GM12878 (cell line): ENCODE data around the gene PRKRIP1. TPM values are rescaled to one million over a fixed set of nuclear protein-coding genes. Genes with fewer than 3 reads are reported as not detected.

ENCODE experiments used
- BACH1 ChIP-seq: fragments of 450-650 bp; IDR thresholded peaks from 2 replicates; pipeline ENCODE4 v1.6.1; 2017; ENCODE audit warnings: mild to moderate bottlenecking, borderline replicate concordance
- BHLHE40 ChIP-seq, 2 experiments: fragments of 450-650 bp in 1 of 2; IDR thresholded peaks; 2 replicates each; pipeline ENCODE4 v1.6.1; 2011 to 2017; ENCODE audit warnings: low read depth in 2 of 2, borderline replicate concordance in 1 of 2, improper control_type of control experiment in 1 of 2, low read length in 1 of 2, mild to moderate bottlenecking in 1 of 2
- CREB1 ChIP-seq: IDR thresholded peaks from 2 replicates; pipeline ENCODE4 v1.6.1; 2012; ENCODE audit warnings: low read depth, mild to moderate bottlenecking, inconsistent platforms
- CREM ChIP-seq: IDR thresholded peaks from 2 replicates; pipeline ENCODE4 v1.6.1; 2014; ENCODE audit warnings: antibody characterized with exemption, low read depth
- DPF2 ChIP-seq: fragments of 450-650 bp; IDR thresholded peaks from 2 replicates; pipeline ENCODE4 v1.6.1; 2017; ENCODE audit warnings: mild to moderate bottlenecking
- ELK1 ChIP-seq: IDR thresholded peaks from 2 replicates; pipeline ENCODE4 v1.6.1; 2012; ENCODE audit warnings: low read depth, low read length, improper control_type of control experiment
- GABPA ChIP-seq: IDR thresholded peaks from 2 replicates; pipeline ENCODE4 v1.6.1; 2014; ENCODE audit warnings: antibody characterized with exemption, low read depth, mild to moderate bottlenecking, inconsistent platforms
- IKZF1 ChIP-seq: fragments of 450-650 bp; conservative IDR thresholded peaks from 2 replicates; pipeline ENCODE4 v1.6.1; 2017; ENCODE audit warnings: antibody characterized with exemption, mild to moderate bottlenecking
- JUNB ChIP-seq: IDR thresholded peaks from 2 replicates; pipeline ENCODE4 v1.6.1; 2016; ENCODE audit warnings: antibody characterized with exemption, mild to moderate bottlenecking
- NFYB ChIP-seq: IDR thresholded peaks from 2 replicates; pipeline ENCODE4 v1.6.1; 2011; ENCODE audit warnings: low read depth, mild to moderate bottlenecking, low read length, improper control_type of control experiment, moderate library complexity; ENCODE audit not compliant: insufficient read depth
- NKRF ChIP-seq: fragments of 450-650 bp; conservative IDR thresholded peaks from 2 replicates; pipeline ENCODE4 v1.6.1; 2017; ENCODE audit warnings: mild to moderate bottlenecking, moderate library complexity
- NR2C1 ChIP-seq: fragments of 450-650 bp; IDR thresholded peaks from 2 replicates; pipeline ENCODE4 v1.6.1; 2017; ENCODE audit warnings: antibody characterized with exemption, mild to moderate bottlenecking, moderate library complexity
- NRF1 ChIP-seq: conservative IDR thresholded peaks from 2 replicates; pipeline ENCODE4 v1.6.1; 2011; ENCODE audit warnings: mild to moderate bottlenecking, low read depth, low read length, improper control_type of control experiment
- POLR2A ChIP-seq: IDR thresholded peaks from 2 replicates; pipeline ENCODE4 v1.6.1; 2011; ENCODE audit warnings: low read depth, mild to moderate bottlenecking, low read length
- RB1 ChIP-seq: fragments of 450-650 bp; formaldehyde crosslinking; IDR thresholded peaks from 2 replicates; pipeline ENCODE4 v1.6.1; 2017; ENCODE audit warnings: mild to moderate bottlenecking, borderline replicate concordance
- RELA ChIP-seq: fragments of 450-650 bp; IDR thresholded peaks from 2 replicates; pipeline ENCODE4 v1.8.0; 2014; ENCODE audit warnings: borderline replicate concordance; ENCODE audit not compliant: partially characterized antibody
- polyA plus RNA-seq, 11 experiments: library from polyadenylated mRNA; depleted of rRNA in 4 of 11; unstranded in 6 of 11; stranded (reverse) in 5 of 11; fragments of >200 nt; fragmentation: Nextera tagmentation in 4 of 11; fragmentation: Illumina TruSeq in 1 of 11; extraction: Ambion mirVana in 4 of 11; extraction: Trizol in 1 of 11; gene quantifications; 1 replicate in 1 of 11; 2 replicates in 10 of 11; pipeline versions ENCODE4 v1.2.1 to v1.2.3, GENCODE V29; 2011 to 2016; ENCODE audit warnings: inconsistent platforms in 2 of 11, missing spikeins in 2 of 11, low read depth in 1 of 11
- total RNA-seq, 4 experiments: library from RNA; depleted of rRNA in 3 of 4; stranded (reverse); fragments of >200 nt in 3 of 4; fragmentation: Illumina TruSeq in 1 of 4; extraction: Trizol in 1 of 4; gene quantifications; 2 replicates each; pipeline versions ENCODE4 v1.2.1 to v1.2.3, GENCODE V29; 2013 to 2021
- TF ChIP-seq, protein P1 (sequence below), 3 experiments: IDR thresholded peaks in 2 of 3; conservative IDR thresholded peaks in 1 of 3; 2 replicates each; pipeline ENCODE4 v1.5.1; 2011; ENCODE audit warnings: low read depth in 3 of 3, low read length in 3 of 3, mild to moderate bottlenecking in 3 of 3, control low read depth in 2 of 3, moderate library complexity in 2 of 3, inconsistent platforms in 1 of 3, mixed read lengths in 1 of 3; ENCODE audit not compliant: control insufficient read depth in 2 of 3, insufficient read depth in 1 of 3; ENCODE audit errors: extremely low read depth in 1 of 3
- TF ChIP-seq, protein P2 (sequence below): fragments of 450-650 bp; IDR thresholded peaks from 2 replicates; pipeline ENCODE4 v1.6.1; 2016; ENCODE audit warnings: mild to moderate bottlenecking, moderate library complexity, borderline replicate concordance

Gene PRKRIP1
- total and polyA plus RNA-seq, 10 of the 15 experiments (the other 5 are each of a cell fraction or from before 2014, with no cell fraction given) = 17.0 to 38.4 (median 25.5) TPM

GRCh38 chr7:102363549-102364393 is 32.4 kb upstream of the PRKRIP1 start (continued):
- TF ChIP-seq, protein P1, sequence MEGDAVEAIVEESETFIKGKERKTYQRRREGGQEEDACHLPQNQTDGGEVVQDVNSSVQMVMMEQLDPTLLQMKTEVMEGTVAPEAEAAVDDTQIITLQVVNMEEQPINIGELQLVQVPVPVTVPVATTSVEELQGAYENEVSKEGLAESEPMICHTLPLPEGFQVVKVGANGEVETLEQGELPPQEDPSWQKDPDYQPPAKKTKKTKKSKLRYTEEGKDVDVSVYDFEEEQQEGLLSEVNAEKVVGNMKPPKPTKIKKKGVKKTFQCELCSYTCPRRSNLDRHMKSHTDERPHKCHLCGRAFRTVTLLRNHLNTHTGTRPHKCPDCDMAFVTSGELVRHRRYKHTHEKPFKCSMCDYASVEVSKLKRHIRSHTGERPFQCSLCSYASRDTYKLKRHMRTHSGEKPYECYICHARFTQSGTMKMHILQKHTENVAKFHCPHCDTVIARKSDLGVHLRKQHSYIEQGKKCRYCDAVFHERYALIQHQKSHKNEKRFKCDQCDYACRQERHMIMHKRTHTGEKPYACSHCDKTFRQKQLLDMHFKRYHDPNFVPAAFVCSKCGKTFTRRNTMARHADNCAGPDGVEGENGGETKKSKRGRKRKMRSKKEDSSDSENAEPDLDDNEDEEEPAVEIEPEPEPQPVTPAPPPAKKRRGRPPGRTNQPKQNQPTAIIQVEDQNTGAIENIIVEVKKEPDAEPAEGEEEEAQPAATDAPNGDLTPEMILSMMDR (IDR thresholded peaks at IDR 0.05 in 2 of 3, conservative IDR thresholded peaks at IDR 0.05 in 1 of 3; ENCODE audit: control insufficient read depth in 2 of 3, extremely low read depth in 1 of 3, insufficient read depth in 1 of 3, low read depth in 3 of 3, low read length in 3 of 3) = peak in 2 of 3 experiments; percentile 16 to 26; a peak in 2 of 6 replicates
- TF ChIP-seq, protein P2, sequence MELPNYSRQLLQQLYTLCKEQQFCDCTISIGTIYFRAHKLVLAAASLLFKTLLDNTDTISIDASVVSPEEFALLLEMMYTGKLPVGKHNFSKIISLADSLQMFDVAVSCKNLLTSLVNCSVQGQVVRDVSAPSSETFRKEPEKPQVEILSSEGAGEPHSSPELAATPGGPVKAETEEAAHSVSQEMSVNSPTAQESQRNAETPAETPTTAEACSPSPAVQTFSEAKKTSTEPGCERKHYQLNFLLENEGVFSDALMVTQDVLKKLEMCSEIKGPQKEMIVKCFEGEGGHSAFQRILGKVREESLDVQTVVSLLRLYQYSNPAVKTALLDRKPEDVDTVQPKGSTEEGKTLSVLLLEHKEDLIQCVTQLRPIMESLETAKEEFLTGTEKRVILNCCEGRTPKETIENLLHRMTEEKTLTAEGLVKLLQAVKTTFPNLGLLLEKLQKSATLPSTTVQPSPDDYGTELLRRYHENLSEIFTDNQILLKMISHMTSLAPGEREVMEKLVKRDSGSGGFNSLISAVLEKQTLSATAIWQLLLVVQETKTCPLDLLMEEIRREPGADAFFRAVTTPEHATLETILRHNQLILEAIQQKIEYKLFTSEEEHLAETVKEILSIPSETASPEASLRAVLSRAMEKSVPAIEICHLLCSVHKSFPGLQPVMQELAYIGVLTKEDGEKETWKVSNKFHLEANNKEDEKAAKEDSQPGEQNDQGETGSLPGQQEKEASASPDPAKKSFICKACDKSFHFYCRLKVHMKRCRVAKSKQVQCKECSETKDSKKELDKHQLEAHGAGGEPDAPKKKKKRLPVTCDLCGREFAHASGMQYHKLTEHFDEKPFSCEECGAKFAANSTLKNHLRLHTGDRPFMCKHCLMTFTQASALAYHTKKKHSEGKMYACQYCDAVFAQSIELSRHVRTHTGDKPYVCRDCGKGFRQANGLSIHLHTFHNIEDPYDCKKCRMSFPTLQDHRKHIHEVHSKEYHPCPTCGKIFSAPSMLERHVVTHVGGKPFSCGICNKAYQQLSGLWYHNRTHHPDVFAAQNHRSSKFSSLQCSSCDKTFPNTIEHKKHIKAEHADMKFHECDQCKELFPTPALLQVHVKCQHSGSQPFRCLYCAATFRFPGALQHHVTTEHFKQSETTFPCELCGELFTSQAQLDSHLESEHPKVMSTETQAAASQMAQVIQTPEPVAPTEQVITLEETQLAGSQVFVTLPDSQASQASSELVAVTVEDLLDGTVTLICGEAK = peak; percentile 83; the same call in 1 of the 2 replicates
- TF ChIP-seq CREM (0 out of 2 replicates have a peak, but pooled peaks have one; percentile 68), IKZF1 (peak; percentile 98), NR2C1 (peak; percentile 75), RB1 (peak; percentile 63; the same call in 1 of the 2 replicates), NRF1 (peak; percentile 85), GABPA (peak; percentile 75; the same call in 1 of the 2 replicates), BACH1 (peak; percentile 58; the same call in 1 of the 2 replicates), NKRF (peak; percentile 57; the same call in 1 of the 2 replicates), CREB1 (peak; percentile 53; the same call in 1 of the 2 replicates), POLR2A (peak; percentile 76), DPF2 (0 out of 2 replicates have a peak, but pooled peaks have one; percentile 45), JUNB (peak; percentile 99), BHLHE40 (IDR thresholded peaks at IDR 0.05; ENCODE audit: borderline replicate concordance in 1 of 2, low read depth in 2 of 2, low read length in 1 of 2) (peak; percentile 48 to 90; a peak in 2 of 4 replicates), RELA (peak; percentile 11), ELK1 (peak; percentile 82), NFYB (peak; percentile 19; the same call in 1 of the 2 replicates)
